ENCODE data around the gene KCTD7.
"Not testable (repeated sequence)": the region's sequence is repeated elsewhere in the genome, so short reads cannot be mapped to it uniquely, and the experiment has no call there.

Gene KCTD7

GRCh38 chr7:66617295-66617694, 11.4 kb upstream of the KCTD7 start:
- DNase-seq (ENCODE audit: insufficient read length, low spot score) (no peak), FAIRE-seq (no peak)
- no peak for TF ChIP-seq PAX5 (IDR thresholded peaks at IDR 0.05; ENCODE audit: insufficient read depth, low read length, severe bottlenecking)
- TF ChIP-seq SPI1 (IDR thresholded peaks at IDR 0.05; ENCODE audit: low read depth, low read length): no peak
- TF ChIP-seq TAF1 (IDR thresholded peaks at IDR 0.05; ENCODE audit: low read depth, low read length): no peak
- TF ChIP-seq POLR2AphosphoS5 (IDR thresholded peaks at IDR 0.05; ENCODE audit: low read depth, low read length): no peak
- no peak for TF ChIP-seq POU2F2 (IDR thresholded peaks at IDR 0.05; ENCODE audit: low read depth, low read length)
- no peak for TF ChIP-seq POLR2A (IDR thresholded peaks at IDR 0.05; ENCODE audit: low read depth, low read length)

GRCh38 chr7:66619341-66619948, 9.2 kb upstream of the KCTD7 start:
- DNase-seq (ENCODE audit: insufficient read length, low spot score); FAIRE-seq: not testable (repeated sequence)

- TF ChIP-seq PAX5 (IDR thresholded peaks at IDR 0.05; ENCODE audit: insufficient read depth, low read length, severe bottlenecking) (no peak), TAF1 (IDR thresholded peaks at IDR 0.05; ENCODE audit: low read depth, low read length) (no peak)
- FAIRE-seq (no peak), DNase-seq (ENCODE audit: insufficient read length, low spot score) (no peak)
These were observed 2.2 kb upstream of the KCTD7 start for GRCh38 chr7:66626331-66626934.

GRCh38 chr7:66627151-66627681, 1.5 kb upstream of the KCTD7 start:
- no peak for TF ChIP-seq POU2F2 (IDR thresholded peaks at IDR 0.05; ENCODE audit: low read depth, low read length)
- TF ChIP-seq SPI1 (IDR thresholded peaks at IDR 0.05; ENCODE audit: low read depth, low read length): peak; percentile 73
- TF ChIP-seq POLR2AphosphoS5 (IDR thresholded peaks at IDR 0.05; ENCODE audit: low read depth, low read length): no peak
- DNase-seq (ENCODE audit: insufficient read length, low spot score): no peak
- FAIRE-seq: peak; percentile 59

- TF ChIP-seq POLR2AphosphoS5 (IDR thresholded peaks at IDR 0.05; ENCODE audit: low read depth, low read length): no peak
- no peak for TF ChIP-seq PAX5 (IDR thresholded peaks at IDR 0.05; ENCODE audit: insufficient read depth, low read length, severe bottlenecking)
- TF ChIP-seq POU2F2 (IDR thresholded peaks at IDR 0.05; ENCODE audit: low read depth, low read length): no peak
- no peak for TF ChIP-seq SPI1 (IDR thresholded peaks at IDR 0.05; ENCODE audit: low read depth, low read length)
- no peak for TF ChIP-seq TAF1 (IDR thresholded peaks at IDR 0.05; ENCODE audit: low read depth, low read length)
- no peak for TF ChIP-seq POLR2A (IDR thresholded peaks at IDR 0.05; ENCODE audit: low read depth, low read length)
- DNase-seq (ENCODE audit: insufficient read length, low spot score) (no peak), FAIRE-seq (no peak)
These were observed 760 bp upstream of the KCTD7 start for GRCh38 chr7:66627881-66628360.

GRCh38 chr7:66629222-66630062, 761 bp downstream of the KCTD7 start:
- FAIRE-seq: no peak
- no peak for DNase-seq (ENCODE audit: insufficient read length, low spot score)

GRCh38 chr7:66630531-66630930, 1.9 kb downstream of the KCTD7 start:
- FAIRE-seq (no peak), DNase-seq (ENCODE audit: insufficient read length, low spot score) (no peak)
- TF ChIP-seq TAF1 (IDR thresholded peaks at IDR 0.05; ENCODE audit: low read depth, low read length) (no peak), SPI1 (IDR thresholded peaks at IDR 0.05; ENCODE audit: low read depth, low read length) (no peak), POLR2AphosphoS5 (IDR thresholded peaks at IDR 0.05; ENCODE audit: low read depth, low read length) (no peak), POLR2A (IDR thresholded peaks at IDR 0.05; ENCODE audit: low read depth, low read length) (no peak), PAX5 (IDR thresholded peaks at IDR 0.05; ENCODE audit: insufficient read depth, low read length, severe bottlenecking) (no peak), POU2F2 (IDR thresholded peaks at IDR 0.05; ENCODE audit: low read depth, low read length) (no peak)

More at GRCh38 chr7:66629222-66630062, 761 bp downstream of the KCTD7 start:
- TF ChIP-seq POLR2AphosphoS5 (IDR thresholded peaks at IDR 0.05; ENCODE audit: low read depth, low read length) (no peak), POLR2A (IDR thresholded peaks at IDR 0.05; ENCODE audit: low read depth, low read length) (no peak)

- TF ChIP-seq POLR2A (IDR thresholded peaks at IDR 0.05; ENCODE audit: low read depth, low read length) (no peak), SPI1 (IDR thresholded peaks at IDR 0.05; ENCODE audit: low read depth, low read length) (no peak), POU2F2 (IDR thresholded peaks at IDR 0.05; ENCODE audit: low read depth, low read length) (no peak), POLR2AphosphoS5 (IDR thresholded peaks at IDR 0.05; ENCODE audit: low read depth, low read length) (no peak), TAF1 (IDR thresholded peaks at IDR 0.05; ENCODE audit: low read depth, low read length) (no peak), PAX5 (IDR thresholded peaks at IDR 0.05; ENCODE audit: insufficient read depth, low read length, severe bottlenecking) (no peak)
- DNase-seq (ENCODE audit: insufficient read length, low spot score): no peak
- no peak for FAIRE-seq
These were observed 2.8 kb downstream of the KCTD7 start for GRCh38 chr7:66631471-66631870.

GRCh38 chr7:66634816-66635215, 6.1 kb downstream of the KCTD7 start:
- peak; percentile 33 for TF ChIP-seq PAX5 (IDR thresholded peaks at IDR 0.05; ENCODE audit: insufficient read depth, low read length, severe bottlenecking)
- TF ChIP-seq POLR2A (IDR thresholded peaks at IDR 0.05; ENCODE audit: low read depth, low read length): no peak
- no peak for FAIRE-seq
- no peak for DNase-seq (ENCODE audit: insufficient read length, low spot score)

- DNase-seq (ENCODE audit: insufficient read length, low spot score); FAIRE-seq: not testable (repeated sequence)
These were observed 6.8 kb downstream of the KCTD7 start for GRCh38 chr7:66635322-66635981.

GRCh38 chr7:66635982-66636546, 7.4 kb downstream of the KCTD7 start:
- not testable (repeated sequence) for DNase-seq (ENCODE audit: insufficient read length, low spot score)
- peak; percentile 28 for FAIRE-seq

Measured in GM12891 (cell line).